Sigmoid colon (tissue), 7 donors: ENCODE results near the gene HDAC4. TPM values are rescaled to one million over a fixed set of nuclear protein-coding genes. Genes with fewer than 3 reads are reported as not detected.
A peak's percentile ranks its signal among the peaks of the same experiment; 100 is the strongest.

Experiments
- DNase-seq: peaks from one replicate; pipeline ENCODE4 v3.0.0-alpha.2; 2019
- H3K27ac ChIP-seq, 4 donors: fragments of 200-600 bp; sonication (generic); one replicate each; pipeline ENCODE4 v1.5.1; 2016 to 2019; ENCODE audit warnings: mild to moderate bottlenecking in 1 of 4
- H3K27me3 ChIP-seq, 3 donors: fragments of 200-600 bp; sonication (generic); one replicate each; pipeline ENCODE4 v1.5.1; 2019; ENCODE audit warnings: mild to moderate bottlenecking in 1 of 3
- H3K36me3 ChIP-seq, 4 donors: fragments of 200-600 bp; sonication (generic); one replicate each; pipeline ENCODE4 v1.5.1; 2016 to 2019
- H3K4me1 ChIP-seq, 4 donors: fragments of 200-600 bp; sonication (generic); one replicate each; pipeline ENCODE4 v1.5.1; 2017 to 2019
- H3K4me3 ChIP-seq, 4 donors: fragments of 200-600 bp; sonication (generic); one replicate each; pipeline ENCODE4 v1.5.1; 2017 to 2019; ENCODE audit warnings: mild to moderate bottlenecking in 2 of 4, moderate library complexity in 1 of 4
- H3K9me3 ChIP-seq, 4 donors: fragments of 200-600 bp in 3 of 4; sonication (generic) in 3 of 4; one replicate each; pipeline versions ENCODE4 v1.5.1 to v1.6.1; 2013 to 2019
- EP300 ChIP-seq, 4 donors: sonication (generic); formaldehyde crosslinking; IDR thresholded peaks; one replicate each; pipeline ENCODE4 v1.6.1; 2017; ENCODE audit warnings: antibody characterized with exemption in 4 of 4
- POLR2A ChIP-seq, 2 donors: fragments of 450-650 bp; IDR thresholded peaks; one replicate each; pipeline ENCODE4 v1.6.1; 2016; ENCODE audit warnings: antibody characterized with exemption in 2 of 2, mild to moderate bottlenecking in 2 of 2, moderate library complexity in 2 of 2
- POLR2AphosphoS5 ChIP-seq, 4 donors: sonication (generic); formaldehyde crosslinking; IDR thresholded peaks; one replicate each; pipeline ENCODE4 v1.6.1; 2017; ENCODE audit warnings: antibody characterized with exemption in 4 of 4
- WGBS, 2 donors: extraction: QIAGEN DNeasy Blood & Tissue Kit; methylation state at CpG; one replicate each; pipeline ENCODE4 v1.1.7; 2013; 5-methylcytosine and 5-hydroxymethylcytosine counted together
- intact Hi-C: fragments of 100-400 bp; cut with DNase I; formaldehyde crosslinking; loops from one replicate; pipeline ENCODE4 v1.15.1; 2023
- polyA plus RNA-seq, 3 donors: library from polyadenylated mRNA; stranded (reverse); fragments of 200-250 nt; gene quantifications; one replicate each; pipeline ENCODE4 v1.2.3, GENCODE V29; 2013
- total RNA-seq, 4 donors: library from RNA; depleted of rRNA; stranded (reverse); fragments of >200 nt; gene quantifications; one replicate each; pipeline ENCODE4 v1.1.0, GENCODE V29; 2016
- TF ChIP-seq, protein P1 (sequence below), 4 experiments: fragments of 450-650 bp in 3 of 4; fragments of 200-600 bp in 1 of 4; IDR thresholded peaks; one replicate each; pipeline ENCODE4 v1.5.1; 2016 to 2019; ENCODE audit warnings: antibody characterized with exemption in 4 of 4, mild to moderate bottlenecking in 3 of 4, moderate library complexity in 2 of 4
- donor health status: healthy with polysubstance abuse.
- donor health status: Bipolar disorder and iron deficiency.
- donor health status: healthy.

The HDAC4 gene
- total and polyA plus RNA-seq, 7 donors: 1.8 to 196 (median 77.0) TPM

DNA sequence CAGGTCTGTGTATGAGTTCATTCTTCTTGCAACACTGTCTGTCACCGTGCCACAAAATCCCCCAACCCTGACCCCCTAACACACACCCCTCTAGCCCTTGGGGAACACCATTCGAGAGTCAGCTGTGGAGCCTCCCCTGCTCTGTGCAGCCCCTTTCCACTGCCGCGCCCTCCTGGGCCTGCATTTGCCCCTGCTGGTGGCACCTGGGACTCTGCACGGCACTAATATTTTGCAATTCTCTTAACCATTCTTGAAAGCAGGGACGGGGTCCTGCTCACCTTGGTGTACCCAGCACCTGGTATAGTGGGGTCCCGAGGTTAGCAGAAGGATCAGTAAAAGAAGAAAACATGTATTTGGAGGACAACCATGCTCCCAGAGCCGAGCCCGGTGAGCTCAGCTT is 124.0 kb downstream of the HDAC4 start:
- no peaks in the 10 kb centered on the region for H3K9me3 ChIP-seq
- TF ChIP-seq POLR2AphosphoS5 (IDR thresholded peaks at IDR 0.05): no peak
- TF ChIP-seq, protein P1, sequence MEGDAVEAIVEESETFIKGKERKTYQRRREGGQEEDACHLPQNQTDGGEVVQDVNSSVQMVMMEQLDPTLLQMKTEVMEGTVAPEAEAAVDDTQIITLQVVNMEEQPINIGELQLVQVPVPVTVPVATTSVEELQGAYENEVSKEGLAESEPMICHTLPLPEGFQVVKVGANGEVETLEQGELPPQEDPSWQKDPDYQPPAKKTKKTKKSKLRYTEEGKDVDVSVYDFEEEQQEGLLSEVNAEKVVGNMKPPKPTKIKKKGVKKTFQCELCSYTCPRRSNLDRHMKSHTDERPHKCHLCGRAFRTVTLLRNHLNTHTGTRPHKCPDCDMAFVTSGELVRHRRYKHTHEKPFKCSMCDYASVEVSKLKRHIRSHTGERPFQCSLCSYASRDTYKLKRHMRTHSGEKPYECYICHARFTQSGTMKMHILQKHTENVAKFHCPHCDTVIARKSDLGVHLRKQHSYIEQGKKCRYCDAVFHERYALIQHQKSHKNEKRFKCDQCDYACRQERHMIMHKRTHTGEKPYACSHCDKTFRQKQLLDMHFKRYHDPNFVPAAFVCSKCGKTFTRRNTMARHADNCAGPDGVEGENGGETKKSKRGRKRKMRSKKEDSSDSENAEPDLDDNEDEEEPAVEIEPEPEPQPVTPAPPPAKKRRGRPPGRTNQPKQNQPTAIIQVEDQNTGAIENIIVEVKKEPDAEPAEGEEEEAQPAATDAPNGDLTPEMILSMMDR (IDR thresholded peaks at IDR 0.05): no peak
- no peak overlapping the region for H3K4me3 ChIP-seq
- 92 to 94% methylated on average over 9 of the region's 9 CpGs for WGBS, 2 donors
- no peaks in the 10 kb centered on the region for H3K27me3 ChIP-seq
- H3K27ac ChIP-seq: peak overlapping the region; percentile 79 to 89 (median 86)
- no peak for DNase-seq
- peaks cover 0 to 91% (median 88%) of the 10 kb centered on the region in 4 donors for H3K4me1 ChIP-seq
- intact Hi-C loops: no loop called here
- H3K36me3 ChIP-seq: no peaks in the 10 kb centered on the region

DNA sequence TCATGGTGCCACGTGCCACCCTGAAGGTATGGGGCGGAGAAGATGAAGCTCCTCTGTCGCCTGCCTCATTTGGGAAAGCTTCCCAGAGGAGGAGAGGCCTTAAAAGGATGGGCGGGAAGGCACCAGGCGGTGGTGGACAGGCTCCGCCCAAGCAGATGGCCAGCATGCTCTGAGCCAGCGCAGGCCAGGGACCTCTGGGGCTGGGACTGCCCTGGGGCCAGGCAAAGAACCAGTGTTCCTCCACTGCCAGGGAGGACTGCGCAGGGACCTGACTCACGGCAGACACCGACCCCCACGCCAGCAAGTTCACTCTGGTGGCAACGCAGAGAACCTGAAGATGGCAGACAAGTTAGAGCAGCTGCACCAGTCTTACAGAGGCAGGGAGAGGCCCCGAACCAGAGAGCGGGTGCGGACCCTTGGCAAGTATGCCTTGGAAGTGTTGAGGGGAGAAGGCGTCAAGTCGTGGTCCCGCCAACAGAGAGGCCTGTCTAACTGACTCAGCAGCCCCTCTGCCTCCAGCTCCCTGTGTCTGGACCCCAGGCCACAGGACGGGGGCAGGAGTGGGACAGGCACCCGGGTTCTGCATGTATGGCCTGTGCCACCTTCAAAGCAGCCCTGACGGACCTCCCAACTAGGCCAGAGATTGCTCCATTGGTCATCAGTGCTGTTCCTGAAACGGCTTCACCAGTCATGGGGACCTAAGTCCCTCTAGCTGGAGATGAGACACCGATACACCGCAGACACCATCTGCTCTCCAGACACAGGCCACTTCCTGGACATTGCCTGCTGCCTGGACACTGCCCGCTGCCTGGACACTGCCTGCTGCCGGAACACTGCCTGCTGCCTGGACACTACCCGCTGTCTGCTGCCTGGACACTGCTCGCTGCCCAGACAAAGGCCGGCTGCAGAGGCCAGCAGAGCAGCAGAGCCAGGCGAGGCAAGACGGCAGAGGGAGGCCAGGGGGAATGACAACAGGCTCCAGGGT is 124.7 kb downstream of the HDAC4 start:
- WGBS, 2 donors: 86 to 87% methylated on average over 31 of the region's 31 CpGs
- TF ChIP-seq POLR2A (IDR thresholded peaks at IDR 0.05): no peak
- TF ChIP-seq POLR2AphosphoS5 (IDR thresholded peaks at IDR 0.05): peak in 3 of 4 donors; percentile 8 to 71 (median 56)
- no peaks in the 10 kb centered on the region for H3K9me3 ChIP-seq
- H3K4me3 ChIP-seq: peak overlapping the region in 1 of 4 donors; percentile 18
- H3K27ac ChIP-seq: peak overlapping the region; percentile 79 to 89 (median 86)
- peaks cover 0 to 97% (median 95%) of the 10 kb centered on the region in 4 donors for H3K4me1 ChIP-seq
- no peaks in the 10 kb centered on the region for H3K36me3 ChIP-seq
- no peaks in the 10 kb centered on the region for H3K27me3 ChIP-seq
- DNase-seq: peak; percentile 92
- intact Hi-C loops: no loop called here

DNA sequence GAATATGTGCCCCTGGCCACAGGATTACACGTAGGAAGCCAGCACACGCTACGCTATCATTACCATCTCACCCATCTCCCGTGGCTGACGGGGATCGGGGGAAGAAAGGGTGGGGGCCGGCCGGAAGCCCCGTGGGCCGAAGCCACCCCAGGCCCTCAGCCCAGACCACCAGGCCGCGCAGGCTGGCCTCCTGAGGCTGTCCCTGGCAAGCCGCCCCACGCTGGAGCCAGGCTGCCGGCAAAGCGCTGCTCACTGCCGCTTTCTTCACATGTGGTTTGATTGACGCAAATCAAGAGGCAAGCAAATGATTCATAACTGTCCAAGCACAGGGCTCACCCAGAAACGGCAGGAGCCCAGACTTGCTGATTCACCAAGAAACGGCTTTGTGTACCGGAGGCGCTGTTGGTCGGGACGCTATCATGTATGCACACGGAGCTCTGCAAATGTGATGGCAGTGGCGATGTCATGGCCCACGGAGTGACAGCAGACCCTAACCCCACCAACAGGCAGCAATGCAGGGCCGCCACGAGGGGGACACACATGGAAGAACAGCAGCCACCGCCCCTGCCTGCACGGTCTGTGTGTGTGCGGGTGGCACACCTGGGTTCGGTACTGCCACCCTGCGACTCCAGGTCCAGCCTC is 125.7 kb downstream of the HDAC4 start:
- peak in 1 of 4 donors; percentile 34 for TF ChIP-seq EP300 (IDR thresholded peaks at IDR 0.05)
- no peak for TF ChIP-seq POLR2A (IDR thresholded peaks at IDR 0.05)
- TF ChIP-seq POLR2AphosphoS5 (IDR thresholded peaks at IDR 0.05): peak; percentile 29 to 71 (median 54)
- 65 to 76% methylated on average over 34 of the region's 34 CpGs for WGBS, 2 donors
- H3K9me3 ChIP-seq: no peaks in the 10 kb centered on the region
- intact Hi-C loops: no loop called here
- H3K36me3 ChIP-seq: no peaks in the 10 kb centered on the region
- H3K4me1 ChIP-seq: peaks cover 0 to 100% (median 98%) of the 10 kb centered on the region in 4 donors
- no peaks in the 10 kb centered on the region for H3K27me3 ChIP-seq
- H3K4me3 ChIP-seq: peak overlapping the region; percentile 0 to 18 (median 9)
- peak; percentile 87 for DNase-seq
- peak overlapping the region; percentile 79 to 89 (median 86) for H3K27ac ChIP-seq

DNA sequence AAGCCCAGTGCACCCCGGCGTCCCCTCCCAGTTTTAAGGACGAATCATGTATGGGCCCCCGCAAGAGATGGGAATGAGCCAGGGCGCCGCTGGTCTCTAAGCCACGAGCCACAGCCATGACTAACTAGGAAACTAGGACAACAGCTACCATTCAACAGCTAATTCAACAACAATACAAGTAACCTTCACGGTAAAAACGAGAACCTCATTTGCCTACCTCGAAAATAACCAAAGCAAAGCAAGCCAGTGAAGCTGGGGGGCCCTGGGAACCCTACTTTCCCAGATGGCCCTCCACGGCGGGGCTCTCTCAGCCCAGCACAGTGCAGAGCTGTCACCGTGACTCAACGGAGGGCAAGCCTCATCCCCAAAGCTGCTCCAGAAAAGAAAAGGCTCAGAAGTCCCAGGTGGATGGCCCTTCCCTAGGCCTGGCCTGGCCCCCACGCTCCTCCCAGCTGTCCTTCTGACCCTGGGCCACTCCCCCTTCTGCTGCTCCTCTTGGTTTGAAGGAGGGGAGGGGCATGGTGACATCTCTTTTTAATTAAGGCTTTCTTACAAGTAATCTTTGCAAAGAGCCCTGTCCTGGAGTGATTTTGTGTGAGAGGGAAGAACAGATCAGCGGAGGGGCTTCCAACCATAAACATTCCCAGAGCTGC is 126.3 kb downstream of the HDAC4 start:
- Histone ChIP-seq H3K27me3 (no peaks in the 10 kb centered on the region), H3K27ac (peak overlapping the region; percentile 79 to 89 (median 86)), H3K4me1 (peaks cover 0 to 100% (median 97%) of the 10 kb centered on the region in 4 donors), H3K4me3 (peak overlapping the region in 3 of 4 donors; percentile 0 to 18 (median 6)), H3K9me3 (no peaks in the 10 kb centered on the region), H3K36me3 (no peaks in the 10 kb centered on the region)
- WGBS, 2 donors: 75 to 78% methylated on average over 16 of the region's 16 CpGs
- intact Hi-C loops: no loop called here
- peak; percentile 80 for DNase-seq
- TF ChIP-seq EP300 (IDR thresholded peaks at IDR 0.05) (no peak), POLR2AphosphoS5 (IDR thresholded peaks at IDR 0.05) (no peak)

DNA sequence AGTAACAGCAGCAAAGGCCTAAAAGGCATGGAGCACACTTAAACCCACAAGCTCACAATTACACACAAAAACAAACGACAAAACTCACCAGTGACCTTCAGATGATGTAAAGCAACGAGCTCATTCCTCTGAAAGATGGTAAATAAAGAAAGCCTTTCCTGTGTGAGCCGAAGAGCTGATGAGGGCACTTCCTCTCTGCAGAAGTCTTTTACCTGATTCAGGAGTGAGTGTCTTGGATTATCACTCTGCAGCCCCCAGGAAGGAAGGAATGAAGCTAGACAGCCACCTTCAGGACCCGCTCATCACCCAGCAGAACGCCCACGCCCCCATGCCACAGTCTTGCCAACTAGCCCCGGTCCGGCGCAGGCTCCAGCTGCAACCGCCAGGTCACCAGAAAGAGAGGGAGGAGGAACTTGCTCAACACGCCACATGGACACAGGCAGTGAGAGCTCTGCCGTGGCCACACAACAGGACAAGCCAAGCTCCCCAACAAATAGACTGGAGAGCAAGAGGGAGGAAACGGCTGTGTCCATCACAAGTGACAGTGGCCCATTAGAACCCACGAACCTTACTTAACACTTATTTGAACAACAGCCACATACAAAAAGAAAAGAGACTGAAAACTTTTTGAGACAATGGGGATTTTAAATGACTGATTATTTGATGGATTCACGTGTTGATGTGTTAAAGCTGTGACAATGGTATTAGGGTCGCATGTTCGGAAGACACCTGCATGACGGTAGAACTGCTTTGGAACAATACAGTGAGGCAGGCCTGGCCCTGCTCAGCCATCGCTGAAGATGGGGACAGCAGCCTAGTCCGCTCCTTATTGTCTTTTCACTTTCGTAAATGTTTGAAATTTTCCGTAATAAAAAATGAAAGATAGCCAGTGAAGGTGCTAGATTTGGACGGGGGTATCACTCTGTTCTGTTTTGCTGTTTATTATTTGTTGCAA is 127.3 kb downstream of the HDAC4 start:
- 85 to 86% methylated on average over 23 of the region's 23 CpGs for WGBS, 2 donors
- intact Hi-C loops: no loop called here

More for the DNA sequence above, 127.3 kb downstream of the HDAC4 start:
- Histone ChIP-seq H3K27me3 (no peaks in the 10 kb centered on the region), H3K9me3 (no peaks in the 10 kb centered on the region), H3K4me1 (peaks cover 0 to 100% (median 96%) of the 10 kb centered on the region in 4 donors), H3K36me3 (no peaks in the 10 kb centered on the region), H3K27ac (peak overlapping the region; percentile 79 to 89 (median 86)), H3K4me3 (no peak overlapping the region)
- TF ChIP-seq EP300 (IDR thresholded peaks at IDR 0.05) (no peak), POLR2A (IDR thresholded peaks at IDR 0.05) (no peak), POLR2AphosphoS5 (IDR thresholded peaks at IDR 0.05) (peak in 1 of 4 donors; percentile 9)
- TF ChIP-seq, protein P1 (IDR thresholded peaks at IDR 0.05): no peak
- DNase-seq: no peak
